Transverse colon (tissue), 4 donors: ENCODE data around the gene CADM2. TPM values are rescaled to one million over a fixed set of nuclear protein-coding genes. Genes with fewer than 3 reads are reported as not detected.

Source experiments
- DNase-seq: peaks from one replicate; pipeline ENCODE4 v3.0.0-alpha.2; 2019
- H3K27ac ChIP-seq, 4 donors: fragments of 200-600 bp; sonication (generic); 2 replicates each; pipeline ENCODE4 v1.5.1; 2016 to 2018; ENCODE audit warnings: inconsistent platforms in 4 of 4
- H3K27me3 ChIP-seq: fragments of 200-600 bp; sonication (generic); 2 replicates; pipeline ENCODE4 v1.5.1; 2017; ENCODE audit warnings: inconsistent platforms
- H3K36me3 ChIP-seq, 4 donors: fragments of 200-600 bp; sonication (generic); 2 replicates each; pipeline ENCODE4 v1.5.1; 2017 to 2019; ENCODE audit warnings: inconsistent platforms in 4 of 4
- H3K4me1 ChIP-seq, 4 donors: fragments of 200-600 bp; sonication (generic); 2 replicates each; pipeline ENCODE4 v1.5.1; 2017 to 2020; ENCODE audit warnings: inconsistent platforms in 4 of 4
- H3K4me3 ChIP-seq, 4 donors: fragments of 200-600 bp; sonication (generic); 1 replicate in 1 of 4; 2 replicates in 3 of 4; pipeline versions ENCODE4 v1.5.1 to v1.6.1; 2017 to 2019; ENCODE audit warnings: inconsistent platforms in 4 of 4
- H3K9me3 ChIP-seq, 2 donors: fragments of 200-600 bp; sonication (generic); 2 replicates each; pipeline ENCODE4 v1.5.1; 2017 to 2019; ENCODE audit warnings: inconsistent platforms in 2 of 2
- CTCF ChIP-seq, 5 experiments: fragments of 200-600 bp in 3 of 5; fragments of 450-650 bp in 2 of 5; sonication (generic) in 3 of 5; IDR thresholded peaks; 1 replicate in 2 of 5; 2 replicates in 3 of 5; pipeline ENCODE4 v1.5.1; 2016 to 2017; ENCODE audit warnings: antibody characterized with exemption in 5 of 5, inconsistent platforms in 3 of 5, mild to moderate bottlenecking in 2 of 5, moderate library complexity in 1 of 5
- EP300 ChIP-seq: sonication (generic); formaldehyde crosslinking; IDR thresholded peaks from one replicate; pipeline ENCODE4 v1.6.1; 2017; ENCODE audit warnings: antibody characterized with exemption, low read depth
- POLR2A ChIP-seq: fragments of 450-650 bp; IDR thresholded peaks from one replicate; pipeline ENCODE4 v1.6.1; 2016; ENCODE audit warnings: antibody characterized with exemption, mild to moderate bottlenecking, moderate library complexity
- POLR2AphosphoS5 ChIP-seq, 3 donors: sonication (generic); formaldehyde crosslinking; IDR thresholded peaks; one replicate each; pipeline ENCODE4 v1.6.1; 2016; ENCODE audit warnings: antibody characterized with exemption in 3 of 3
- WGBS, 2 donors: methylation state at CpG; one replicate each; pipeline ENCODE4 v1.1.5; 2018; ENCODE audit warnings: low coverage in 1 of 2; 5-methylcytosine and 5-hydroxymethylcytosine counted together
- in situ Hi-C, 4 donors: fragments of 200-750 bp; cut with MboI; loops; one replicate each; pipeline versions ENCODE4 v1.15.0 to v1.15.1; 2017; ENCODE audit warnings: low sequenced_read_pairs in 3 of 4, low pct_ligation_motif_present in 1 of 4, low pct_unique_long_range_greater_than_20kb in 1 of 4
- intact Hi-C: fragments of 100-400 bp; cut with DNase I; formaldehyde crosslinking; loops from one replicate; pipeline ENCODE4 v1.15.1; 2023; ENCODE audit warnings: low total_unique reads
- total RNA-seq, 4 donors: library from RNA; depleted of rRNA; stranded (reverse); fragments of >200 nt; gene quantifications; one replicate each; pipeline ENCODE4 v1.1.0, GENCODE V29; 2016

The CADM2 gene
- total RNA-seq, 4 donors from 2014 or later, result 2.2 to 21.3 (median 4.5) TPM

GRCh38 chr3:85670634-85671205 is 711.9 kb downstream of the CADM2 start:
- Histone ChIP-seq H3K9me3 (no peaks in the 10 kb centered on the region), H3K36me3 (no peaks in the 10 kb centered on the region), H3K27ac (no peak overlapping the region), H3K4me1 (no peaks in the 10 kb centered on the region), H3K4me3 (no peak overlapping the region), H3K27me3 (no peaks in the 10 kb centered on the region)
- in situ Hi-C loops (no loop called here), intact Hi-C loops (no loop called here)
- WGBS, 2 donors, result 49 to 55% methylated on average over 2 of the region's 2 CpGs
- TF ChIP-seq POLR2A (no peak), EP300 (no peak), POLR2AphosphoS5 (IDR thresholded peaks at IDR 0.05) (no peak), CTCF (IDR thresholded peaks at IDR 0.05) (no peak)
- no peak for DNase-seq

GRCh38 chr3:85672761-85673160 is 714.0 kb downstream of the CADM2 start:
- no peak for TF ChIP-seq EP300
- no peak for TF ChIP-seq POLR2A
- TF ChIP-seq POLR2AphosphoS5 (IDR thresholded peaks at IDR 0.05), result no peak
- no peak for TF ChIP-seq CTCF (IDR thresholded peaks at IDR 0.05)
- Histone ChIP-seq H3K36me3 (no peaks in the 10 kb centered on the region), H3K27me3 (no peaks in the 10 kb centered on the region), H3K9me3 (no peaks in the 10 kb centered on the region), H3K27ac (no peak overlapping the region), H3K4me3 (no peak overlapping the region), H3K4me1 (no peaks in the 10 kb centered on the region)
- intact Hi-C loops (no loop called here), in situ Hi-C loops (no loop called here)
- no peak for DNase-seq
- 58 to 77% methylated on average over 1 of the region's 1 CpG for WGBS, 2 donors

- H3K9me3 ChIP-seq, result no peaks in the 10 kb centered on the region
- H3K27ac ChIP-seq, result no peak overlapping the region
- in situ Hi-C loops (no loop called here), intact Hi-C loops (no loop called here)
- DNase-seq, result no peak
- H3K4me3 ChIP-seq, result no peak overlapping the region
- H3K36me3 ChIP-seq, result no peaks in the 10 kb centered on the region
- TF ChIP-seq POLR2AphosphoS5 (IDR thresholded peaks at IDR 0.05) (no peak), POLR2A (no peak), CTCF (IDR thresholded peaks at IDR 0.05) (no peak)
- 82 to 85% methylated on average over 1 to 2 of the region's 2 CpGs for WGBS, 2 donors
- H3K27me3 ChIP-seq, result no peaks in the 10 kb centered on the region
- no peaks in the 10 kb centered on the region for H3K4me1 ChIP-seq
These were observed 719.9 kb downstream of the CADM2 start for GRCh38 chr3:85678713-85679112.

GRCh38 chr3:85681906-85682305 is 723.1 kb downstream of the CADM2 start:
- 46 to 50% methylated on average over 1 of the region's 1 CpG for WGBS, 2 donors

More at GRCh38 chr3:85681906-85682305, 723.1 kb downstream of the CADM2 start:
- Histone ChIP-seq H3K36me3 (no peaks in the 10 kb centered on the region), H3K4me1 (no peaks in the 10 kb centered on the region), H3K27me3 (no peaks in the 10 kb centered on the region), H3K27ac (no peak overlapping the region), H3K9me3 (no peaks in the 10 kb centered on the region), H3K4me3 (no peak overlapping the region)
- no peak for DNase-seq
- in situ Hi-C loops (no loop called here), intact Hi-C loops (no loop called here)
- no peak for TF ChIP-seq CTCF (IDR thresholded peaks at IDR 0.05)
- no peak for TF ChIP-seq POLR2AphosphoS5 (IDR thresholded peaks at IDR 0.05)
- no peak for TF ChIP-seq EP300
- TF ChIP-seq POLR2A, result no peak
